SK-N-SH treated with all-trans-retinoic acid at 6 μM for 48 hours (cell line): ENCODE data around the gene RFX5.

Source experiments
- ESRRG ChIP-seq: fragments of 250-450 bp; sonication (Bioruptor Pico); IDR thresholded peaks from 2 replicates; pipeline ENCODE4 v1.6.1; 2021; ENCODE audit warnings: mild to moderate bottlenecking
- ZNF8 ChIP-seq: fragments of 450-650 bp; formaldehyde crosslinking; IDR thresholded peaks from 2 replicates; pipeline ENCODE4 v1.5.0; 2020; ENCODE audit warnings: mild to moderate bottlenecking, moderate library complexity

DNA sequence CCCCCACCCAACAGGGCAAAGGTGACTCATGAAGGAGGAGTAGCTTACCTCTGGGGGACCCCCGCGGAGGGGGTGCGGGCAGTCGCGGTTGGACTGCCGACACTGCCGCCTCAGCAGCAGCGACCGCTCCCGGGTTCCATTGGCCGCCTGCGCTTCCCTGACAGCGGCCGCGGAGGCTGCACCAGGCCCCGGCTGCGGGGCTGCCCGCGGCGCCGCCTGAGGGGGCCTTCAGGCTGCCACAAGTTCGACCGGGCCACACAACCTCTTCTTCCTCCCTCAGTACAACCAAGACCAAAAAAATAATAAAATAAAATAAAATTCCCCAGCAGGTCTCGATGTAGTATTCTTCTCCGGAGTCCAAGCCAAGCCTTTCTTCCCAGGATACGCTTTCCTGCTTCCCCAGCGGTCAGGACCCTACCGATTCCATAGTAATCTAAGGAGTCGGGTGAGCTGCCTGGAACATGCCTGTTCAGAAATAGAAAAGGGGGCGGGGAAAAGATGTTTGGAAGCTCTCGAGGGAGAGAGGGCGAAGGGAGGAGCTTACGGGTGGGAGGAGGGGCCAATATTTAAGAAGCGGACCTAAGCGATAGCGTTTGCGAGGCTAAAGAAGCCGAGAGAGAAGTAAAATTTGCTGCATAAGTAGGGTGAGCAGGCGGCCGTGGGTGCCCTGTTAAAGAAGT lies 19.7 kb downstream of the RFX5 start, which contains the start of gene PI4KB:
- no peak for TF ChIP-seq ZNF8 (CRISPR knock-in tag)
- TF ChIP-seq ESRRG (CRISPR knock-in tag) = no peak
